22Rv1 (cell line): ENCODE data around the gene PPM1M.

Experiments
- CTCF ChIP-seq: fragments of 450-650 bp; IDR thresholded peaks from 2 replicates; pipeline ENCODE4 v1.5.1; 2017; ENCODE audit warnings: mild to moderate bottlenecking
- ZFX ChIP-seq: fragments of 450-650 bp; IDR thresholded peaks from 2 replicates; pipeline ENCODE4 v1.6.1; 2017; ENCODE audit warnings: antibody characterized with exemption, borderline replicate concordance

DNA sequence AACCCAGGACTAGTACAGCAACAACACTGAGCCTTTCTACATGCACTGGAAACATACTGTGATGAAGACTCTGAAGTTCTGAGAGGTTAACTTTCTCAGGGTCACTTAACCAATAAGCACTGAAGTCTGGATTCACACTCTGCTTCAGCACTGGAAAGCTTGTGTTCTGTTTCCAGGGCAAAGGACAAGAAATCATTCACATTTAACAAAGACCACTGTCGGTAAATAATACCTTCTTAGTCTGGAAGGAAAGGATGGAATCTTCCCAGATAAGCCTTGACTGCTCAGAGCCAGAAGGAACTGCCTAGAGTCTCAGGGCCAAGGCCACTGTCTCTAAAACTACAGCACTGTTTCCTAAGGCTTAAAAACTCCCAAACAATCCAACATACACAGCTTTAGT lies 37.7 kb downstream of the PPM1M start:
- no peak for TF ChIP-seq CTCF
- no peak for TF ChIP-seq ZFX
